Brain microvascular endothelial cell (primary cell): ENCODE measurements around the gene AGPAT2.
A peak's percentile ranks its signal among the peaks of the same experiment; 100 is the strongest.

ENCODE experiments used
- DNase-seq: peaks from one replicate; pipeline ENCODE4 v3.0.0-alpha.2; 2020
- H3K27ac ChIP-seq: fragments of 250-450 bp; sonication (Bioruptor Pico); 2 replicates; pipeline ENCODE4 v1.5.1; 2020; ENCODE audit warnings: mild to moderate bottlenecking, moderate library complexity
- H3K27me3 ChIP-seq: fragments of 250-450 bp; sonication (Bioruptor Pico); replicated peaks from 2 replicates; pipeline ENCODE4 v1.5.1; 2020; ENCODE audit warnings: mild to moderate bottlenecking
- H3K36me3 ChIP-seq: fragments of 250-450 bp; sonication (Bioruptor Pico); replicated peaks from 2 replicates; pipeline ENCODE4 v1.5.1; 2020; ENCODE audit warnings: mild to moderate bottlenecking
- H3K4me3 ChIP-seq: 2 replicates; pipeline ENCODE4 v1.5.1; 2011; ENCODE audit warnings: low read depth, mild to moderate bottlenecking, control low read depth, low read length, moderate library complexity
- CTCF ChIP-seq: IDR thresholded peaks from 2 replicates; pipeline ENCODE4 v1.5.1; 2011; ENCODE audit warnings: low read depth, mild to moderate bottlenecking, moderate library complexity, low read length, control low read depth, inconsistent platforms; ENCODE audit errors: missing control alignments
- in situ Hi-C: cut with HindIII; loops from 2 replicates; pipeline ENCODE4 v1.10.0; 2017; ENCODE audit warnings: low sequenced_read_pairs, low pct_ligation_motif_present

AGPAT2 gene

GRCh38 chr9:136666372-136667213 is 20.7 kb downstream of the AGPAT2 start:
- Histone ChIP-seq H3K4me3 (no peak overlapping the region), H3K27me3 (no peaks in the 10 kb centered on the region), H3K36me3 (no peaks in the 10 kb centered on the region), H3K27ac (no peak overlapping the region)
- in situ Hi-C loops = no loop called here
- DNase-seq = no peak
- TF ChIP-seq CTCF = no peak

- TF ChIP-seq CTCF = no peak
- DNase-seq = no peak
- peak overlapping the region; percentile 17 for H3K4me3 ChIP-seq
- H3K27ac ChIP-seq = no peak overlapping the region
- in situ Hi-C loops = no loop called here
- no peaks in the 10 kb centered on the region for H3K36me3 ChIP-seq
- H3K27me3 ChIP-seq = no peaks in the 10 kb centered on the region
Measured at GRCh38 chr9:136665704-136666371, 21.4 kb downstream of the AGPAT2 start.

DNA sequence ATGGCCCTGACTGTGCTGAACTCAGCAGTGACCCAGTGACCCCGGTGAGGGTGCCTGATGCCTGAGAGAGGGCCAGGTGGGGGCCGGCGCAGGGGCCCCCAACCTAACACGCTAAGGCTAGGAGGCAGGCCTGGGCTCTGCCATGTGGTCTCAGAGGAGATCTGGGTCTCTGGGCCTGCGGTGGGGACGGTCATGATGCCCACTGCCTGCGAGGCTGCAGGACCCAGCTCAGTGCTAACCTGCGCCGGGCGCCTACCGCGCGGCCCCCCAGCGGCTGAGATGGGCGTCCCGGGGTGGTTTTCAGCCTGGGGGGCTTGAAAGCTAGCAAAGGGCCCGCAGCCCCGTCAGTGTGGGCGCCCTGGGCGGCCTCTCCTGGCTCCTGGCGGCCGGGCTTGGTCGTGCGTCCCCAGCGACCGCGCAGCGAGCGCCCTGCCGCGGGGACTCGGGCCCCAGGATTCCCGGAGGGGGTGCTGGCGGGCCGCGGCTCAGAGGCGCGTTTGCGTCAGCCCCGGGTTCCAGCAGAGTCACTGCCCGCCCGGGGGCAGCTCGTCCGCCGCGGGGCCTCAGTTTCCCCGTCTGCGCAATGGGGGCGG is 22.1 kb downstream of the AGPAT2 start:
- in situ Hi-C loops = no loop called here
- TF ChIP-seq CTCF = peak; percentile 25
- Histone ChIP-seq H3K27me3 (no peaks in the 10 kb centered on the region), H3K27ac (no peak overlapping the region), H3K4me3 (peak overlapping the region; percentile 17), H3K36me3 (no peaks in the 10 kb centered on the region)
- no peak for DNase-seq

GRCh38 chr9:136664000-136664915 is 23.0 kb downstream of the AGPAT2 start:
- in situ Hi-C loops = no loop called here
- no peak for TF ChIP-seq CTCF
- Histone ChIP-seq H3K27ac (no peak overlapping the region), H3K36me3 (no peaks in the 10 kb centered on the region), H3K4me3 (no peak overlapping the region), H3K27me3 (no peaks in the 10 kb centered on the region)
- no peak for DNase-seq
